ENCODE results near the gene IFNA1.

IFNA1 gene

DNA sequence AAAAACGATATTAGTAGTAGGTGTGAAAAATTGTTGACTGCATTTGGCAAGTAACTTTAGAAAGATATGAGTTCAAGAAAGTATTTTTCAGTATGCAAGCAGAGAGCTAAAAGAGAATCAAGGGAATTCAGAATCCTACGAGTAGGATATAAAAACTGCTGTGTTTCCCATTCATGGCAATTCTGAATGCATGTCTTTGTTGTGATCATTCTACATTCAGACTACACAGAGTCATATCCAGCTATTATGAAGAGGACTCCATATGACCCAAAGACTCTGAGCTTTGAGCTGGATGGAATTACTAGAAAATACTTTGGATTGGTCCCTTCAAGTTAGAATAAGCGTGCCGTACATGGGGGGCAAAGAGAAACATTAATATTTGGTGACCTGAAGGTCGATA lies 29.9 kb downstream of the IFNA1 start:
- no peak overlapping the region for H3K4me3 ChIP-seq (ENCODE audit: low read depth, low read length)
- TF ChIP-seq, protein P1, sequence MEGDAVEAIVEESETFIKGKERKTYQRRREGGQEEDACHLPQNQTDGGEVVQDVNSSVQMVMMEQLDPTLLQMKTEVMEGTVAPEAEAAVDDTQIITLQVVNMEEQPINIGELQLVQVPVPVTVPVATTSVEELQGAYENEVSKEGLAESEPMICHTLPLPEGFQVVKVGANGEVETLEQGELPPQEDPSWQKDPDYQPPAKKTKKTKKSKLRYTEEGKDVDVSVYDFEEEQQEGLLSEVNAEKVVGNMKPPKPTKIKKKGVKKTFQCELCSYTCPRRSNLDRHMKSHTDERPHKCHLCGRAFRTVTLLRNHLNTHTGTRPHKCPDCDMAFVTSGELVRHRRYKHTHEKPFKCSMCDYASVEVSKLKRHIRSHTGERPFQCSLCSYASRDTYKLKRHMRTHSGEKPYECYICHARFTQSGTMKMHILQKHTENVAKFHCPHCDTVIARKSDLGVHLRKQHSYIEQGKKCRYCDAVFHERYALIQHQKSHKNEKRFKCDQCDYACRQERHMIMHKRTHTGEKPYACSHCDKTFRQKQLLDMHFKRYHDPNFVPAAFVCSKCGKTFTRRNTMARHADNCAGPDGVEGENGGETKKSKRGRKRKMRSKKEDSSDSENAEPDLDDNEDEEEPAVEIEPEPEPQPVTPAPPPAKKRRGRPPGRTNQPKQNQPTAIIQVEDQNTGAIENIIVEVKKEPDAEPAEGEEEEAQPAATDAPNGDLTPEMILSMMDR (IDR thresholded peaks at IDR 0.05; ENCODE audit: low read depth, low read length): no peak

DNA sequence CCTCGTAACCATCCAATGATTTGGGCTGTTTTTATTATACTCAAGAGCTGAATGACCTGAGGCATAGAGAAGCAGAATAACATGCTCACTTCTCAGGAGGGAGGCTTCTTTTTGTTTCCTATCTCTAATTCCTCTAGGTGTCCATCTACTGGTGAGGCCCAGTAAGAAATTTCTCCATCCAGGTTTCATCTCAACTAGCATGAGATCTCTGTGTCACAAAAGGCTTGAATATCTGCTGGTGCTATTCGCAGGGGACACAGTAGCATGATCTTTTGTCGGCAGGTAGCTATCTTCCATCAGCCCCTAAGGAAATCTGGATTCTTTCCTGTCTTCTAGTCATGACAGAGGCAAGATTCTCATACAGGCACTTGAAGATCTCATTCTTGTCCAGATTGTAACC lies 33.0 kb downstream of the IFNA1 start:
- TF ChIP-seq, protein P1 (IDR thresholded peaks at IDR 0.05; ENCODE audit: low read depth, low read length): no peak
- no peak overlapping the region for H3K4me3 ChIP-seq (ENCODE audit: low read depth, low read length)

DNA sequence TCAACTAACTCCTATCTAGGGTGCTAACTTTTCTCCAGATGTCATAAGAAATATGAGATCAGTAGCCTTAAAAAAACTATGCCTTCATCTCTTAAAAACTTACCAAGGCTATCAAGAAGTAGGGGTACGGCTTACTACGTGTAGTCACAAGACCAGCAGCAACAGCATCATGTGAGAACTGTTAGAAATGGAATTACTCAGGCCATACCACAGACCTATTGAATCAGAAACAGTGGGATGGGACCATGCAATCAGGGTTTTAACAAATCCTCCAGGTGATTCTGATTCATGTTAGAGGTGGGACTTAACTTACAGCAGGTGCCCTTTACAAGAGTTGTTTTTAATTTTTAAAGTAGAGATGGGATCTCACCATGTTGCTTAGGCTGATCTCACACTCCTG lies 37.2 kb downstream of the IFNA1 start:
- TF ChIP-seq, protein P1 (IDR thresholded peaks at IDR 0.05; ENCODE audit: low read depth, low read length): no peak

DNA sequence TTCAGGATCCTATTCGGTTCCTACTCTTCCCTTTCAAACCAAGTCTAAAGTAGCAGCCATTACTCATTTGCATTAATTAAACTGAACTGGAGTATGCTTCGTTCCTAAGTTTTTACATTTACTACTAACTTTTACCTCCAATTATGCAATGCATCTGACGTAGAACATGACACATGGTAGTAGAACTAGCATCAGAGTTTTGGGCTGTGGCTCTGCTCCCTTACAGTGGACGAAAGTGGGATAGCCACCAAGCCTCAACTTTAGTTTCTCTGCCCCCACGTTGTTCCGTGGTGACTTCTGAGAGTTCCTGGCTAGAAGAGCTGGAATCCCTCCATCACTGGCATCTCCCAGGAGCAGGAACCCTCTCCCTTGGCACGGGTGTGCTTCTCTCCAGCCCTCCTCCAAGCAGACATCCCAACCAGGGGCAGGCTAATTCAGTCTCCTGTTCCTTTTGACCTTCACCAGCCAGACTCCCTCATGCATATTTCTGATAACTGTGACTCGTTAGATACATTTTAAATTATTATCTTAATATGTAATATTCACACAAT lies 39.0 kb downstream of the IFNA1 start:
- TF ChIP-seq, protein P1 (IDR thresholded peaks at IDR 0.05; ENCODE audit: low read depth, low read length): no peak
- no peak overlapping the region for H3K4me3 ChIP-seq (ENCODE audit: low read depth, low read length)

More for the DNA sequence above, 37.2 kb downstream of the IFNA1 start:
- H3K4me3 ChIP-seq (ENCODE audit: low read depth, low read length): no peak overlapping the region

- H3K4me3 ChIP-seq (ENCODE audit: low read depth, low read length): no peak overlapping the region
- TF ChIP-seq, protein P1 (IDR thresholded peaks at IDR 0.05; ENCODE audit: low read depth, low read length): no peak
Observed at GRCh38 chr9:21481470-21482056, 41.3 kb downstream of the IFNA1 start.

GRCh38 chr9:21482213-21482612 lies 42.0 kb downstream of the IFNA1 start, which contains the start of gene IFNE:
Gene IFNE, minus strand, starts transcription at chr9:21482313. Its CDS starts 619 bp downstream, at chr9:21481694.
- TF ChIP-seq, protein P1 (IDR thresholded peaks at IDR 0.05; ENCODE audit: low read depth, low read length): no peak
- H3K4me3 ChIP-seq (ENCODE audit: low read depth, low read length): no peak within 1 kb of the TSS
